H4 (cell line): ENCODE measurements around the gene GPER1. TPM values are rescaled to one million over a fixed set of nuclear protein-coding genes. Genes with fewer than 3 reads are reported as not detected.

ENCODE experiments used
- DNase-seq: peaks from one replicate; pipeline ENCODE4 v3.0.0-alpha.2; 2015; ENCODE audit warnings: low spot score
- total RNA-seq: library from RNA; depleted of rRNA; stranded (reverse); fragments of >200 nt; shearing (Covaris generic); gene quantifications from 2 replicates; pipeline ENCODE4 v1.2.3, GENCODE V29; 2014

GPER1 gene
- total RNA-seq, 1 experiment from 2014 or later, result 1.5 TPM

- no peak for DNase-seq
These were observed 473 bp upstream of the GPER1 start for GRCh38 chr7:1087465-1087814.

- DNase-seq, result no peak
These were observed 2.3 kb downstream of the GPER1 start for GRCh38 chr7:1090236-1090635.

- no peak for DNase-seq
These were observed 3.1 kb downstream of the GPER1 start for GRCh38 chr7:1090686-1091643.

GRCh38 chr7:1091644-1092027 is 3.7 kb downstream of the GPER1 start:
- no peak for DNase-seq

GRCh38 chr7:1092161-1092632 is 4.3 kb downstream of the GPER1 start:
- DNase-seq, result no peak

GRCh38 chr7:1092806-1093501 is 5.0 kb downstream of the GPER1 start:
- DNase-seq, result no peak

- DNase-seq, result no peak
These were observed 5.6 kb downstream of the GPER1 start for GRCh38 chr7:1093502-1093843.

- no peak for DNase-seq
These were observed 6.1 kb downstream of the GPER1 start for GRCh38 chr7:1093916-1094508.

GRCh38 chr7:1094870-1095269 is 7.0 kb downstream of the GPER1 start:
- no peak for DNase-seq

- DNase-seq, result no peak
These were observed 7.8 kb downstream of the GPER1 start for GRCh38 chr7:1095621-1096155.

GRCh38 chr7:1096156-1097119 is 8.5 kb downstream of the GPER1 start:
- no peak for DNase-seq

- no peak for DNase-seq
These were observed 9.2 kb downstream of the GPER1 start for GRCh38 chr7:1097120-1097504.

- no peak for DNase-seq
These were observed 10.6 kb downstream of the GPER1 start for GRCh38 chr7:1098243-1099153.

- no peak for DNase-seq
These were observed 11.2 kb downstream of the GPER1 start for GRCh38 chr7:1099154-1099542.

GRCh38 chr7:1099637-1100036 is 11.7 kb downstream of the GPER1 start:
- no peak for DNase-seq

GRCh38 chr7:1100386-1100785 is 12.5 kb downstream of the GPER1 start:
- no peak for DNase-seq

- no peak for DNase-seq
These were observed 13.1 kb downstream of the GPER1 start for GRCh38 chr7:1100834-1101562.

- no peak for DNase-seq
These were observed 13.9 kb downstream of the GPER1 start for GRCh38 chr7:1101563-1102431.
